Measurements from ENCODE around the gene SLC7A10.

DNA sequence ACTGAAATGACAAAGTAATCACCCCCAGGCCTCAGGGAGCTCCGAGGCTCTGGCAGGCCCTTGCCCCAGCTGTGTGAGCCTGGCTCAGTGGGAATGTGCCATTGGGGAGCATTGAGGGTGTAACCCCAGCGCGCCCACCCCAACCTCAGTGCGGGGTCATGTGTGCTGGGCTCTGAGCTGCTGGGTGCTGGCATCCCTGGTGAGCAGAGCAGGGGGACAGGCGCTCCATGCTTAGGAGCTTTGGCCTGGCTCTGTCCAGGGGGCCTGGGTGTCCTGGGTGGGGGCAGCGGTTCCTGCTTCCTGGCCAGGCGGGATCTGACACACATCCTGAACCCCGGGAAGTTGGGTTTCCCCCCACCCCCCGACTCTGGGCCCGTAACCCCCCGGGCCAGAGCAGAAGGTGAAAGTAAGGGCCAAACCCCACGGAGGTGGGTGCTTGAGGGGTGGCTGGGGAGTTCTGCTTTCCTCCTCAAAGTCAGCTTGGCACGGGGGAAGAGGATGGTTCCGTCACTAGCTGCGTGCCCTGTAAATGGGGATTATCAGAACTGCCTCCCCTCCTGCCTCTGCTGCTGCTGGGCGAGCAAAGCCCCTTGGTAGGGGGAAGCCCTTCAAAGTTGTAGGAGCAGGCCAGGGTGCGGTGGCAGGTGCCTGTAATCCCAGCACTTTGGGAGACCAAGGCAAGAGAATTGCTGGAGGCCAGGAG, 29.9 kb downstream of the SLC7A10 start:
- TF ChIP-seq, protein P1, sequence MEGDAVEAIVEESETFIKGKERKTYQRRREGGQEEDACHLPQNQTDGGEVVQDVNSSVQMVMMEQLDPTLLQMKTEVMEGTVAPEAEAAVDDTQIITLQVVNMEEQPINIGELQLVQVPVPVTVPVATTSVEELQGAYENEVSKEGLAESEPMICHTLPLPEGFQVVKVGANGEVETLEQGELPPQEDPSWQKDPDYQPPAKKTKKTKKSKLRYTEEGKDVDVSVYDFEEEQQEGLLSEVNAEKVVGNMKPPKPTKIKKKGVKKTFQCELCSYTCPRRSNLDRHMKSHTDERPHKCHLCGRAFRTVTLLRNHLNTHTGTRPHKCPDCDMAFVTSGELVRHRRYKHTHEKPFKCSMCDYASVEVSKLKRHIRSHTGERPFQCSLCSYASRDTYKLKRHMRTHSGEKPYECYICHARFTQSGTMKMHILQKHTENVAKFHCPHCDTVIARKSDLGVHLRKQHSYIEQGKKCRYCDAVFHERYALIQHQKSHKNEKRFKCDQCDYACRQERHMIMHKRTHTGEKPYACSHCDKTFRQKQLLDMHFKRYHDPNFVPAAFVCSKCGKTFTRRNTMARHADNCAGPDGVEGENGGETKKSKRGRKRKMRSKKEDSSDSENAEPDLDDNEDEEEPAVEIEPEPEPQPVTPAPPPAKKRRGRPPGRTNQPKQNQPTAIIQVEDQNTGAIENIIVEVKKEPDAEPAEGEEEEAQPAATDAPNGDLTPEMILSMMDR (IDR thresholded peaks at IDR 0.05), result no peak
- TF ChIP-seq POLR2A (IDR thresholded peaks at IDR 0.05), result no peak
